Epithelial cell of proximal tubule (primary cell): ENCODE measurements around the gene CCDC178. TPM values are rescaled to one million over a fixed set of nuclear protein-coding genes. Genes with fewer than 3 reads are reported as not detected.

Experiments used
- DNase-seq: peaks from one replicate; pipeline ENCODE4 v3.0.0-alpha.2; 2011; ENCODE audit warnings: low read depth
- H3K4me3 ChIP-seq: 2 replicates; pipeline ENCODE4 v1.5.1; 2011; ENCODE audit warnings: low read depth, mild to moderate bottlenecking, low read length
- total RNA-seq: library from RNA; depleted of rRNA; stranded (reverse); fragments of >200 nt; gene quantifications from 2 replicates; pipeline ENCODE4 v1.2.3, GENCODE V29; 2015
- TF ChIP-seq, protein P1 (sequence below): conservative IDR thresholded peaks from 2 replicates; pipeline ENCODE4 v1.5.1; 2012; ENCODE audit warnings: low read depth, mild to moderate bottlenecking, low read length

CCDC178 gene
- total RNA-seq, 1 donor from 2014 or later: not detected

DNA sequence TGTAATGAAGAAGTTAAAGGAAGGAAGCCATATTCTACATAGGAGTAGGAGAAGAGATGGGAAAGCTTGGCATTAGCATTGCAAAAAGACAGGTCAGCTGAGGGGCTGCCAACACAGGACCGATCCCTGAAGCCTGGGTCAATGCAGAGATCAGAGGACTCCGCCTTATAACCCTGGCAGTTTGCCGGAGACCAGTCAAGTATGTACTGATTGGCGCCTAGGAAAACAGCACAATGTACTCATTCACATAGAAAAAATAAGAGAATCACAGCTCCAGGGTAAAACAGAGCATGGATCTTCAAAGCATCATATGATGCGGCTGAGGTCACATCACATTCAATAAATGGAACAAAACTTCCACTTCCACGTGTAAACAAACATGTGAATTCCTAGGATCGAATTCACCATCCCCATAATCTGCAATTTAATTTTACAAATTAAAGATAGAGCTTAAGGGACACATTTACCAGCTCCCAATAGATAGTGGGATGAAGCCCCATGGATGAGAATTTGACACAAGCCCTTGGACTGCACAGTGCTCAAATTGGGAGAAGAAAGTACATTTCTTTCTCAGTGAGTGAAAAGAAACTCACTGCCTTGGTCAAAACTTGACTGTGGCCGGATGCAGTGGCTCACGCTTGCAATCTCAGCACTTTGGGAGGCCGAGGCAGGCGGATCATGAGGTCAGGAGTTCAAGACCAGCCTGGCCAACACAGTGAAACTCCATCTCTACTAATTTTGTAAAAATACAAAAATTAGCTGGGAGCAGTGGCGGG, 532.7 kb downstream of the CCDC178 start:
- no peak overlapping the region for H3K4me3 ChIP-seq
- DNase-seq: no peak
- TF ChIP-seq, protein P1, sequence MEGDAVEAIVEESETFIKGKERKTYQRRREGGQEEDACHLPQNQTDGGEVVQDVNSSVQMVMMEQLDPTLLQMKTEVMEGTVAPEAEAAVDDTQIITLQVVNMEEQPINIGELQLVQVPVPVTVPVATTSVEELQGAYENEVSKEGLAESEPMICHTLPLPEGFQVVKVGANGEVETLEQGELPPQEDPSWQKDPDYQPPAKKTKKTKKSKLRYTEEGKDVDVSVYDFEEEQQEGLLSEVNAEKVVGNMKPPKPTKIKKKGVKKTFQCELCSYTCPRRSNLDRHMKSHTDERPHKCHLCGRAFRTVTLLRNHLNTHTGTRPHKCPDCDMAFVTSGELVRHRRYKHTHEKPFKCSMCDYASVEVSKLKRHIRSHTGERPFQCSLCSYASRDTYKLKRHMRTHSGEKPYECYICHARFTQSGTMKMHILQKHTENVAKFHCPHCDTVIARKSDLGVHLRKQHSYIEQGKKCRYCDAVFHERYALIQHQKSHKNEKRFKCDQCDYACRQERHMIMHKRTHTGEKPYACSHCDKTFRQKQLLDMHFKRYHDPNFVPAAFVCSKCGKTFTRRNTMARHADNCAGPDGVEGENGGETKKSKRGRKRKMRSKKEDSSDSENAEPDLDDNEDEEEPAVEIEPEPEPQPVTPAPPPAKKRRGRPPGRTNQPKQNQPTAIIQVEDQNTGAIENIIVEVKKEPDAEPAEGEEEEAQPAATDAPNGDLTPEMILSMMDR: no peak

- TF ChIP-seq, protein P1: no peak
- no peak for DNase-seq
- H3K4me3 ChIP-seq: peak overlapping the region; percentile 0
These were observed 533.3 kb downstream of the CCDC178 start for GRCh38 chr18:32907311-32907585.

- DNase-seq: peak; percentile 97
- peak overlapping the region; percentile 0 for H3K4me3 ChIP-seq
- TF ChIP-seq, protein P1: no peak
These were observed 533.8 kb downstream of the CCDC178 start for GRCh38 chr18:32906506-32907310.

GRCh38 chr18:32905651-32906050, 534.9 kb downstream of the CCDC178 start:
- DNase-seq: no peak
- no peak overlapping the region for H3K4me3 ChIP-seq
- TF ChIP-seq, protein P1: no peak

DNA sequence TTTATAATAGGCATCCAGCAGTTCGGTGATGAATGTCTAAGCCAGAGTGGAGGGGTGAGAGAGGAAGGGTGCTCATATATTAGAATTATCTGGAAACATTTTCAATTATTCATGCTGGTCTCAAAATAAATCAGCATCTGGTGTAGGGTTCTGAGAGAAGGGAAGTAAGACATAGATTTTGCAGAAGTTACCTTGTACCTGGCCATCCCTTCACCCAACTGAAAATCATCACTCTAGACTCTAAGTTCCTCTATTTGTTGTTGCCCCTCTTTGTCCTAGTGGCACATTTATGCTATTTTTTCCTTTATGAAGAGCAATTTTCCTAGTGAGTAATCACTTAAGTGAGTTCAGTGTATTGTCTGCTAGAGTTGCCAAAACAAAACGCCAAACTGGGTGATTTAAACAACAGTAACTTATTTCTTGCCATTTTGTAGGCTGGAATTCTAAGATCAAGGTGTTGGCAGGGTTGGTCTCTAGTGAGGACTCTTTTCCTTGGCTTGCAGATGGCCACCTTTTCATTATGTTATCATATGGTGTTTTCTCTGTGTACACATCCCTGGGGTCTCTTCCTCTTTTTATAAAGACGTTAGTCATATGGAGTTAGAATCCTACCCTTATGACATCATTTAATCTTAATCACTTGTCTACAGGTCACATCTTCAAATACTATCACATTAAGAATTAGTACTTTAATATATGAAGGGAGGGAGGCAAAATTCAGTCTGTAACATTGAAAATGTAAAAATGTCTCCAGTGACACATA, 537.8 kb downstream of the CCDC178 start:
- H3K4me3 ChIP-seq: no peak overlapping the region
- TF ChIP-seq, protein P1: no peak
- DNase-seq: no peak

- TF ChIP-seq, protein P1: peak; percentile 21
- no peak for DNase-seq
These were observed 540.7 kb downstream of the CCDC178 start for GRCh38 chr18:32899819-32900218.

More at GRCh38 chr18:32899819-32900218, 540.7 kb downstream of the CCDC178 start:
- no peak overlapping the region for H3K4me3 ChIP-seq
